Measurements from ENCODE around the gene IQCH. TPM values are rescaled to one million over a fixed set of nuclear protein-coding genes. Genes with fewer than 3 reads are reported as not detected.

IQCH gene
- total RNA-seq, 1 experiment from 2014 or later = 2.4 TPM

DNA sequence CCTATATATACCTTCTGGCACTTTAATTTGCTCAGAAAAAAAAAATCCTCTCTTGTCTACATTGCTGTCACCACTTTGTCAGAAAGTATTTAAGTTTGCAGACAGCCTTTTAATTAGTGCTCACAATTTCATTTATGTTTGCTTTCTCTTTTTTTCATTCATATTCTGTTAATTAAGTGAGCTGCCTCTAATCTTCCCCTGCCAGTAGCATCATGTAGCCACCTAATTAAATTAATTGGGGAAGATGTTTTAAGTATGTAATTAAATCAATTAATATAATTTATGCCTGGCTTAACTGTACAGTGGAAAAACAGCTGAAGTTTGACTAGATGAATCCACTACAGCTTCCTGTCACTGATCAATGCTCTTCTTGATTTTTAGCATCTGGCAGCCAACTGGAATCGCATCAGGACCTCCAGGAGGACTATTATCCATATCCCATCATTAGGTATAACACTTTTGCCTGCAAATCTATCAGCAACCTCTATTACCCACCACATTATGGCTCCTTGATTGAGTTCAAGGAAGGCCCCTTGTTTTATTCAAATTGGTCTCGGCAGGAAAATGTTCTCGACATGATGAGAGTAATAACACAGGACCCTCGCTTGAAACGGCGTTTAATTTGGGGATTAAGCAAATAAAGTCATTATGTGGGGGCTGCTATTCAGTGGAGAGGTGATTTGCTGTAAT, 118.5 kb downstream of the IQCH start:
- intact Hi-C loops (cut with micrococcal nuclease; ENCODE audit: unreplicated experiment) = no loop called here
- Histone ChIP-seq H3K36me3 (ENCODE audit: control insufficient read depth, insufficient read depth, low read length) (no peaks in the 10 kb centered on the region), H3K9me3 (no peaks in the 10 kb centered on the region), H3K4me1 (no peaks in the 10 kb centered on the region), H3K27me3 (replicated peaks; ENCODE audit: control insufficient read depth, insufficient read depth, low read length) (no peaks in the 10 kb centered on the region), H3K4me3 (ENCODE audit: low read depth, low read length) (no peak overlapping the region)
- ChIA-PET POLR2A (no interaction called here), CTCF (no interaction called here)
- Mint-ChIP-seq H3K4me3 (ENCODE audit: unreplicated experiment) (no peak overlapping the region), H3K27me3 (ENCODE audit: insufficient read depth, unreplicated experiment) (peaks cover 5% of the 10 kb centered on the region), H3K9me3 (ENCODE audit: unreplicated experiment) (no peaks in the 10 kb centered on the region), H3K36me3 (ENCODE audit: insufficient read depth, unreplicated experiment) (no peaks in the 10 kb centered on the region), H3K27ac (ENCODE audit: unreplicated experiment) (no peak overlapping the region), H3K4me1 (ENCODE audit: low read depth, unreplicated experiment) (no peaks in the 10 kb centered on the region)
- no peak for DNase-seq
- BruUV-seq (replicated peaks) = no TSS peak
- no peak for TF ChIP-seq CTCF (IDR thresholded peaks at IDR 0.05; ENCODE audit: insufficient read depth in 1 of 2, low read depth in 1 of 2, low read length in 1 of 2, severe bottlenecking in 1 of 2, unreplicated experiment in 1 of 2)

DNA sequence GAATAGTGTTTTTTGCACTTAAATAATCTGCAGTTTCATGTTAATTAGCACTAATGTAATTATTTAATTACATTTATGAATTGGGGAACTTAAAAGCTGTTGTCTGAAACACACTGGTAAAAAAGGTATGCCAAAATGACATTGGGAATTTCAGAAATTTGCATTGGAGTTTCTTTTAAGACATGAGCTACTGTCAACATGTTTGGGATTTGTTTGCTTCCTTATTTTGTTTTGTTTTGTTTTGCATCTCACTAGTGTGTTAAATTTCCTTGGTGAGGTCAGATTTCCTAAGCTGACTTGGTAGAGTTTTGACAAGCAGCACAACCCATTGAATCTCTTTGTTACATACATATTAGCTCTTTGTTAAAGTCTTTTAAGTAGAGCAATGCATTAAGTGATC, 119.4 kb downstream of the IQCH start:
- Histone ChIP-seq H3K9me3 (no peaks in the 10 kb centered on the region), H3K4me1 (no peaks in the 10 kb centered on the region), H3K4me3 (ENCODE audit: low read depth, low read length) (no peak overlapping the region), H3K36me3 (ENCODE audit: control insufficient read depth, insufficient read depth, low read length) (no peaks in the 10 kb centered on the region), H3K27me3 (replicated peaks; ENCODE audit: control insufficient read depth, insufficient read depth, low read length) (no peaks in the 10 kb centered on the region)
- H3K4me3 Mint-ChIP-seq (ENCODE audit: unreplicated experiment) = no peak overlapping the region
- DNase-seq = no peak
- peaks cover 5% of the 10 kb centered on the region for H3K27me3 Mint-ChIP-seq (ENCODE audit: insufficient read depth, unreplicated experiment)
- BruUV-seq (replicated peaks) = no TSS peak
- H3K36me3 Mint-ChIP-seq (ENCODE audit: insufficient read depth, unreplicated experiment) = no peaks in the 10 kb centered on the region
- H3K4me1 Mint-ChIP-seq (ENCODE audit: low read depth, unreplicated experiment) = no peaks in the 10 kb centered on the region
- ChIA-PET CTCF (no interaction called here), POLR2A (no interaction called here)
- no peaks in the 10 kb centered on the region for H3K9me3 Mint-ChIP-seq (ENCODE audit: unreplicated experiment)
- TF ChIP-seq CTCF (IDR thresholded peaks at IDR 0.05; ENCODE audit: insufficient read depth in 1 of 2, low read depth in 1 of 2, low read length in 1 of 2, severe bottlenecking in 1 of 2, unreplicated experiment in 1 of 2) = no peak
- no peak overlapping the region for H3K27ac Mint-ChIP-seq (ENCODE audit: unreplicated experiment)
- intact Hi-C loops (cut with micrococcal nuclease; ENCODE audit: unreplicated experiment) = no loop called here

- no peaks in the 10 kb centered on the region for H3K27me3 ChIP-seq (replicated peaks; ENCODE audit: control insufficient read depth, insufficient read depth, low read length)
- no TSS peak for BruUV-seq (replicated peaks)
- no peaks in the 10 kb centered on the region for H3K9me3 ChIP-seq
- no peak overlapping the region for H3K4me3 ChIP-seq (ENCODE audit: low read depth, low read length)
- H3K4me1 ChIP-seq = no peaks in the 10 kb centered on the region
- ChIA-PET CTCF (no interaction called here), POLR2A (no interaction called here)
- Mint-ChIP-seq H3K27ac (ENCODE audit: unreplicated experiment) (no peak overlapping the region), H3K4me3 (ENCODE audit: unreplicated experiment) (no peak overlapping the region), H3K27me3 (ENCODE audit: insufficient read depth, unreplicated experiment) (peaks cover 4% of the 10 kb centered on the region), H3K36me3 (ENCODE audit: insufficient read depth, unreplicated experiment) (no peaks in the 10 kb centered on the region), H3K9me3 (ENCODE audit: unreplicated experiment) (no peaks in the 10 kb centered on the region), H3K4me1 (ENCODE audit: low read depth, unreplicated experiment) (no peaks in the 10 kb centered on the region)
- intact Hi-C loops (cut with micrococcal nuclease; ENCODE audit: unreplicated experiment) = no loop called here
- no peak for DNase-seq
- TF ChIP-seq CTCF (IDR thresholded peaks at IDR 0.05; ENCODE audit: insufficient read depth in 1 of 2, low read depth in 1 of 2, low read length in 1 of 2, severe bottlenecking in 1 of 2, unreplicated experiment in 1 of 2) = no peak
- no peaks in the 10 kb centered on the region for H3K36me3 ChIP-seq (ENCODE audit: control insufficient read depth, insufficient read depth, low read length)
These were observed 124.9 kb downstream of the IQCH start for GRCh38 chr15:67379530-67379929.
